C4-2B (cell line): ENCODE measurements around the gene VAMP1.
"Not testable (repeated sequence)": the region's sequence is repeated elsewhere in the genome, so short reads cannot be mapped to it uniquely, and the experiment has no call there.

Source experiments
- CTCF ChIP-seq: fragments of 450-650 bp; conservative IDR thresholded peaks from 2 replicates; pipeline ENCODE4 v1.5.1; 2017; ENCODE audit warnings: mild to moderate bottlenecking
- ZFX ChIP-seq: fragments of 450-650 bp; IDR thresholded peaks from 2 replicates; pipeline ENCODE4 v1.6.1; 2017

DNA sequence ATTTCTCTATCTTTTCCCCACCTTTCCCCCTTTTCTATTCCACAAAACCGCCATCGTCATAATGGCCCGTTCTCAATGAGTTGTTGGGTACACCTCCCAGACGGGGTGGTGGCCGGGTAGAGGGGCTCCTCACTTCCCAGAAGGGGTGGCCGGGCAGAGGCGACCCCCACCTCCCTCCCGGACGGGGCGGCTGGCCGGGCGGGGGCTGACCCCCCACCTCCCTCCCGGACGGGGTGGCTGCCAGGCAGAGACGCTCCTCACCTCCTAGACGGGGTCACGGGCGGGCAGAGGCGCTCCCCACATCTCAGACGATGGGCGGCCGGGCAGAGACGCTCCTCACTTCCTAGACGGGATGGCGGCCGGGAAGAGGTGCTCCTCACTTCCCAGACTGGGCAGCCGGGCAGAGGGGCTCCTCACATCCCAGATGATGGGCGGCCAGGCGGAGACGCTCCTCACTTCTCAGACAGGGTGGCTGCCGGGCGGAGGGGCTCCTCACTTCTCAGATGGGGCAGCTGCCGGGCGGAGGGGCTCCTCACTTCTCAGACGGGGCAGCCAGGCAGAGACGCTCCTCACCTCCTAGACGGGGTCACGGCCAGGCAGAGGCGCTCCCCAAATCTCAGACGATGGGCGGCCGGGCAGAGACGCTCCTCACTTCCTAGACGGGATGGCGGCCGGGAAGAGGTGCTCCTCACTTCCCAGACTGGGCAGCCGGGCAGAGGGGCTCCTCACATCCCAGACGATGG, 4.9 kb upstream of the VAMP1 start:
- not testable (repeated sequence) for TF ChIP-seq CTCF, ZFX
